ENCODE results near the gene PRKCD. TPM values are rescaled to one million over a fixed set of nuclear protein-coding genes. Genes with fewer than 3 reads are reported as not detected.
"Not testable (repeated sequence)": the region's sequence is repeated elsewhere in the genome, so short reads cannot be mapped to it uniquely, and the experiment has no call there.

Gene PRKCD
- total RNA-seq, 1 donor from 2014 or later = 32.2 TPM

DNA sequence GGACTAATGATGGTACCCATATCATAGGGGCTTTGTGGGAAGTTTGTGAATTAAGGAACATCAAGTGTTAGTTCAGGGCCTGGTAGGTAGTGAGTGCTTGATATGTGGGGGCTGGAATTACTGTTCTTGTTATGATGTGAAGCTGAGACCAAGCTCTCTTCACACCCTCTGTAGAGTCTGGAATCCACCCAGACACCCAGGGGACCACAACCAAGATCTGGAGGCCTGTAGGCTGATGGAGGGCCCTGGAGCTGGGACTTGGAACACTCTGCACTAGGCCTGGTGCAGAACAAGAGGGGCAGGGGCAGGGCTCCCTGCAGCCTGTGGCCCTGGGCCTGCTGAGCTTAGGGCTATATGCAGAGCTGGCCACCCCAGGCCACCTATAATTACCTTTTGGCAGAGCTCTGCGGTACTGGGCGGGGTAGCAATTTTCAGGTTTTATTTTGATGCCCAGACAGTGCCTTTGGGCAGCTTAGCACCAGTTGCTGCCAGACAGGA is 13.1 kb upstream of the PRKCD start:
- no peaks in the 10 kb centered on the region for H3K4me1 ChIP-seq

DNA sequence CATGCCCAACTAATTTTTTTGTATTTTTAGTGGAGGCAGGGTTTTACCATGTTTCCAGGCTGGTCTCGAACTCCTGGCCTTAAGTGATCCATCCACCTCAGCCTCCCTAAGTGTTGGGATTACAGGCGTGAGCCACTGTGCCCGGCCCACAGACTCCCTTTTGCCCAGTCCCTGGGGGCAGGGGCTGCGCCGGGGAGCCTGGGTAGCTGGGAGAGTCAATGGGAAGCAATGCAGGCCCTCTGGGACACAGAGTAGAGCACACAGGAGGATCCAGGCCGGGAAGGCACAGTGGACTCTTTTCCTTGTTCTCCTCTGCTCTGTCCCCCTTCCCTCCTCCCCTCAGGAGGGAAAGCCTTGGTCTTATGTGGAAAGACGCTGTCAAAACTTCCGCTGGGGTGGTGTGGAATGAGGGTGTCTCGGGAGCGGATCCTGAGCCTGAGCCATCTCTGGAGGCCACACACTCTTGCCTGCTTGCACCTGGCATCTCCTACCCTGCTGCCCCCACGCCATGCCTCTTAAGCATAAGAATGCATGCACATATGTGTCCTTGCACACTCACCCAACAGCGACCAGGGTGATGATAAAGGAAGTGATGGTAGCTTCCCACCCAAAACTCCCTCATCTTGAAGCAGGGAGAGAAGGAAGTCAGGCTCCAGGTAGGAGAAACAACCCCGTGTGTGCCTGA is 11.9 kb upstream of the PRKCD start:
- Histone ChIP-seq H3K27ac (no peak overlapping the region), H3K4me3 (no peak overlapping the region), H3K9me3 (no peaks in the 10 kb centered on the region), H3K36me3 (no peaks in the 10 kb centered on the region), H3K4me1 (no peaks in the 10 kb centered on the region), H3K27me3 (no peaks in the 10 kb centered on the region)
- no peak for TF ChIP-seq POLR2AphosphoS5 (IDR thresholded peaks at IDR 0.05; ENCODE audit: insufficient read depth in 1 of 2, low read depth in 1 of 2)
- no peak for TF ChIP-seq POLR2A (IDR thresholded peaks at IDR 0.05)
- TF ChIP-seq, protein P1, sequence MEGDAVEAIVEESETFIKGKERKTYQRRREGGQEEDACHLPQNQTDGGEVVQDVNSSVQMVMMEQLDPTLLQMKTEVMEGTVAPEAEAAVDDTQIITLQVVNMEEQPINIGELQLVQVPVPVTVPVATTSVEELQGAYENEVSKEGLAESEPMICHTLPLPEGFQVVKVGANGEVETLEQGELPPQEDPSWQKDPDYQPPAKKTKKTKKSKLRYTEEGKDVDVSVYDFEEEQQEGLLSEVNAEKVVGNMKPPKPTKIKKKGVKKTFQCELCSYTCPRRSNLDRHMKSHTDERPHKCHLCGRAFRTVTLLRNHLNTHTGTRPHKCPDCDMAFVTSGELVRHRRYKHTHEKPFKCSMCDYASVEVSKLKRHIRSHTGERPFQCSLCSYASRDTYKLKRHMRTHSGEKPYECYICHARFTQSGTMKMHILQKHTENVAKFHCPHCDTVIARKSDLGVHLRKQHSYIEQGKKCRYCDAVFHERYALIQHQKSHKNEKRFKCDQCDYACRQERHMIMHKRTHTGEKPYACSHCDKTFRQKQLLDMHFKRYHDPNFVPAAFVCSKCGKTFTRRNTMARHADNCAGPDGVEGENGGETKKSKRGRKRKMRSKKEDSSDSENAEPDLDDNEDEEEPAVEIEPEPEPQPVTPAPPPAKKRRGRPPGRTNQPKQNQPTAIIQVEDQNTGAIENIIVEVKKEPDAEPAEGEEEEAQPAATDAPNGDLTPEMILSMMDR (IDR thresholded peaks at IDR 0.05) = no peak
- DNase-seq (ENCODE audit: extremely low spot score in 2 of 2) = no peak
- intact Hi-C loops (cut with DNase I) = no loop called here

More for the DNA sequence above, 13.1 kb upstream of the PRKCD start:
- H3K9me3 ChIP-seq = no peaks in the 10 kb centered on the region
- no peaks in the 10 kb centered on the region for H3K36me3 ChIP-seq
- H3K4me3 ChIP-seq = no peak overlapping the region
- no peaks in the 10 kb centered on the region for H3K27me3 ChIP-seq
- TF ChIP-seq POLR2AphosphoS5 (IDR thresholded peaks at IDR 0.05; ENCODE audit: insufficient read depth in 1 of 2, low read depth in 1 of 2) (no peak), POLR2A (IDR thresholded peaks at IDR 0.05) (no peak)
- TF ChIP-seq, protein P1 (IDR thresholded peaks at IDR 0.05) = no peak
- intact Hi-C loops (cut with DNase I) = no loop called here
- no peak overlapping the region for H3K27ac ChIP-seq
- no peak for DNase-seq (ENCODE audit: extremely low spot score in 2 of 2)

- DNase-seq (ENCODE audit: extremely low spot score in 2 of 2) = no peak
- Histone ChIP-seq H3K4me3 (no peak overlapping the region), H3K4me1 (peaks cover 4% of the 10 kb centered on the region), H3K9me3 (no peaks in the 10 kb centered on the region), H3K27ac (no peak overlapping the region), H3K36me3 (no peaks in the 10 kb centered on the region), H3K27me3 (no peaks in the 10 kb centered on the region)
- TF ChIP-seq POLR2AphosphoS5 (IDR thresholded peaks at IDR 0.05; ENCODE audit: insufficient read depth in 1 of 2, low read depth in 1 of 2) = no peak
- intact Hi-C loops (cut with DNase I) = no loop called here
Observed at GRCh38 chr3:53149699-53150098, 11.3 kb upstream of the PRKCD start.

GRCh38 chr3:53150247-53151085 is 10.5 kb upstream of the PRKCD start:
- no peak for TF ChIP-seq POLR2AphosphoS5 (IDR thresholded peaks at IDR 0.05; ENCODE audit: insufficient read depth in 1 of 2, low read depth in 1 of 2)
- TF ChIP-seq, protein P1 (IDR thresholded peaks at IDR 0.05) = no peak
- DNase-seq (ENCODE audit: extremely low spot score in 2 of 2) = no peak
- no peaks in the 10 kb centered on the region for H3K36me3 ChIP-seq
- H3K27me3 ChIP-seq = no peaks in the 10 kb centered on the region
- H3K9me3 ChIP-seq = no peaks in the 10 kb centered on the region
- H3K27ac ChIP-seq = no peak overlapping the region
- H3K4me3 ChIP-seq = no peak overlapping the region
- H3K4me1 ChIP-seq = peaks cover 11% of the 10 kb centered on the region
- intact Hi-C loops (cut with DNase I) = no loop called here

DNA sequence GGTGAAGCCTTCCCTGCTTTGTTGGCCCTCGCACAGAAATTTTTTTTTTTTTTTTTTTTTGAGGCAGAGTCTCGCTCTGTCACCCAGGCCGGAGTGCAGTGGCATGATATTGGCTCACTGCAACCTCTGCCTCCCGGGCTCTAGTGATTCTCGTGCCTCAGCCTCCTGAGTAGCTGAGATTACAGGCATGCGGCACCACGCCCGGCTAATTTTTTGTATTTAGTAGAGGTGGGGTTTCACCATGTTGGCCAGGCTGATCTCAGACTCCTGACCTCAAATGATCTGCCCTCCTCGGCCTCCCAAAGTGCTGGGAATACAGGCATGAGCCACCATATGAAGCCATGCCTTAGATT is 9.9 kb upstream of the PRKCD start:
- H3K4me3 ChIP-seq; intact Hi-C loops (cut with DNase I); H3K36me3 ChIP-seq; H3K27ac ChIP-seq; H3K9me3 ChIP-seq; H3K27me3 ChIP-seq; DNase-seq (ENCODE audit: extremely low spot score in 2 of 2): not testable (repeated sequence)
- peaks cover 17% of the 10 kb centered on the region for H3K4me1 ChIP-seq

- Histone ChIP-seq H3K4me1 (peaks cover 21% of the 10 kb centered on the region), H3K4me3 (no peak overlapping the region), H3K36me3 (no peaks in the 10 kb centered on the region), H3K27ac (no peak overlapping the region), H3K27me3 (no peaks in the 10 kb centered on the region), H3K9me3 (no peaks in the 10 kb centered on the region)
- intact Hi-C loops (cut with DNase I) = no loop called here
- DNase-seq (ENCODE audit: extremely low spot score in 2 of 2) = no peak
- TF ChIP-seq POLR2AphosphoS5 (IDR thresholded peaks at IDR 0.05; ENCODE audit: insufficient read depth in 1 of 2, low read depth in 1 of 2) (no peak), POLR2A (IDR thresholded peaks at IDR 0.05) (no peak)
- TF ChIP-seq, protein P1 (IDR thresholded peaks at IDR 0.05) = no peak
Observed at GRCh38 chr3:53151465-53151864, 9.5 kb upstream of the PRKCD start.
